HG03095 (cell line): ENCODE results near the gene ADAMTS8.

ENCODE experiments used
- ATAC-seq: cut with Tn5 transposase; IDR thresholded peaks from one replicate; pipeline ENCODE4 v1.9.1; 2021; ENCODE audit warnings: moderate library complexity; ENCODE audit not compliant: unreplicated experiment

ADAMTS8 gene

GRCh38 chr11:130420478-130421198, 7.8 kb downstream of the ADAMTS8 start:
- ATAC-seq, result no peak

GRCh38 chr11:130418756-130419155, 9.7 kb downstream of the ADAMTS8 start:
- ATAC-seq, result no peak

- ATAC-seq, result no peak
These were observed 10.2 kb downstream of the ADAMTS8 start for GRCh38 chr11:130418210-130418609.

- no peak for ATAC-seq
These were observed 11.5 kb downstream of the ADAMTS8 start for GRCh38 chr11:130416906-130417305.

GRCh38 chr11:130416530-130416882, 11.9 kb downstream of the ADAMTS8 start:
- ATAC-seq, result no peak

- ATAC-seq, result no peak
These were observed 12.5 kb downstream of the ADAMTS8 start for GRCh38 chr11:130415731-130416529.

- no peak for ATAC-seq
These were observed 14.0 kb downstream of the ADAMTS8 start for GRCh38 chr11:130414107-130415080.

GRCh38 chr11:130413405-130414106, 14.9 kb downstream of the ADAMTS8 start:
- ATAC-seq, result no peak

- ATAC-seq, result no peak
These were observed 17.2 kb downstream of the ADAMTS8 start for GRCh38 chr11:130411223-130411622.

- no peak for ATAC-seq
These were observed 18.6 kb downstream of the ADAMTS8 start for GRCh38 chr11:130409594-130410388.

GRCh38 chr11:130408901-130409300, 19.5 kb downstream of the ADAMTS8 start:
- no peak for ATAC-seq

- no peak for ATAC-seq
These were observed 20.0 kb downstream of the ADAMTS8 start for GRCh38 chr11:130408401-130408890.

- no peak for ATAC-seq
These were observed 20.4 kb downstream of the ADAMTS8 start for GRCh38 chr11:130407978-130408377.

- no peak for ATAC-seq
These were observed 23.0 kb downstream of the ADAMTS8 start for GRCh38 chr11:130405428-130405827.

GRCh38 chr11:130404727-130405126, 23.7 kb downstream of the ADAMTS8 start:
- no peak for ATAC-seq

GRCh38 chr11:130403967-130404366, 24.4 kb downstream of the ADAMTS8 start:
- ATAC-seq, result no peak

GRCh38 chr11:130403271-130403804, 25.1 kb downstream of the ADAMTS8 start:
- ATAC-seq, result no peak

- ATAC-seq, result no peak
These were observed 25.8 kb downstream of the ADAMTS8 start for GRCh38 chr11:130402570-130402969.

GRCh38 chr11:130400781-130401483, 27.5 kb downstream of the ADAMTS8 start:
- ATAC-seq, result no peak
